Heart left ventricle (tissue), 13 donors: ENCODE data around the gene NBPF9.
"Not testable (repeated sequence)": the region's sequence is repeated elsewhere in the genome, so short reads cannot be mapped to it uniquely, and the experiment has no call there.

Source experiments
- CTCF ChIP-seq, 12 donors: fragments of 200-600 bp; sonication (generic) in 4 of 12; IDR thresholded peaks; one replicate each; pipeline versions ENCODE4 v1.5.0 to v1.8.0; 2018 to 2022; ENCODE audit warnings: antibody characterized with exemption in 12 of 12, mild to moderate bottlenecking in 5 of 12
- POLR2A ChIP-seq, 2 donors: fragments of 450-650 bp; IDR thresholded peaks; one replicate each; pipeline ENCODE4 v1.6.1; 2017; ENCODE audit warnings: antibody characterized with exemption in 2 of 2, mild to moderate bottlenecking in 2 of 2, moderate library complexity in 2 of 2
- donor health status: ischemic (EF 13 %, LVEDD 7.1; RV severe dilation, severe dysfunction).
- donor health status: DM: no; HTN: yes; CAD: no.
- donor health status: DM: no; HTN: no; CAD: no.
- donor health status: ischemic (EF 25% LVEDD 6.9; RV normal size, moderate dysfunction).
- donor health status: ischemic (EF 25% LVEDD 5.7; RV mildly dilated, moderate dysfunction).
- donor health status: ischemic (EF 35%, LVEDD 5.7; RV mildly dilated, moderate dysfunction).
- donor health status: nonischemic (EF 11% LVEDD 7.7; RV severe dilation, severe dysfunction).
- donor health status: DM: yes; HTN: yes; CAD: no.
- donor health status: PGD.
- donor health status: ischemic (EF 29% LVEDD 5.4; RV normal size, mild dysfunction).
- donor health status: nonischemic (EF 23%, LVEDD 6.1; RV moderate dilation, normal function).

GRCh38 chr1:149098276-149098675 lies 5.1 kb downstream of the NBPF9 start:
- not testable (repeated sequence) for TF ChIP-seq CTCF, POLR2A (IDR thresholded peaks at IDR 0.05)
